ENCODE data around the gene DLG2. TPM values are rescaled to one million over a fixed set of nuclear protein-coding genes. Genes with fewer than 3 reads are reported as not detected.

DLG2 gene
- total and polyA plus RNA-seq, 7 donors, result 0.60 to 25.8 (median 9.7) TPM; not detected in 1

DNA sequence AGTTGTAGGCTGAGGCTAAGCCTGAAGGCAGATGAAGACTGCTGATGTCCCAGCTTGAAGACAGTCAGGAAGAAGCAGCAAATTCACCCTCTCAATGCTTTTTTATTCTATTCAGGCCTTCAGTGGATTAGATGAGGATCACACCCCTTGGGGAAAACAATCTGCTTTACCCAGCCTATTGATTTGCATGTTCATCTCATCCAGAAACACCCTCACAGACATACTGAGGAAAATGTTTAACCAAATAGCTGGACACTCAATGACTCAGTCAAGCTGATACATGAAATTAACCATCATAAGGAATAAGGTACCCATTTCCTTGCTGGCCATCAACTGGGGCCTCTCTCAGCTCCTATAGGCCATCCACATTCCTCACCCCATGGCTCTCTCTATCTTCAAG is 1791.1 kb downstream of the DLG2 start:
- no peaks in the 10 kb centered on the region for H3K9me3 ChIP-seq
- no peaks in the 10 kb centered on the region for H3K36me3 ChIP-seq
- intact Hi-C loops (cut with DNase I), result loop anchor here (5.0 to 10.0 kb wide), 2 partner anchors 429 to 546 kb away; no protein-coding TSS in a partner anchor
- H3K4me1 ChIP-seq, result peaks cover 0 to 17% (median 13%) of the 10 kb centered on the region in 4 donors
- no peak for DNase-seq
- no peak overlapping the region for H3K4me3 ChIP-seq
- H3K27ac ChIP-seq, result peak overlapping the region in 1 of 4 donors; percentile 43
- H3K27me3 ChIP-seq, result no peaks in the 10 kb centered on the region
- TF ChIP-seq POLR2A (IDR thresholded peaks at IDR 0.05) (no peak), EP300 (IDR thresholded peaks at IDR 0.05) (no peak), POLR2AphosphoS5 (IDR thresholded peaks at IDR 0.05) (no peak)
- TF ChIP-seq, protein P1, sequence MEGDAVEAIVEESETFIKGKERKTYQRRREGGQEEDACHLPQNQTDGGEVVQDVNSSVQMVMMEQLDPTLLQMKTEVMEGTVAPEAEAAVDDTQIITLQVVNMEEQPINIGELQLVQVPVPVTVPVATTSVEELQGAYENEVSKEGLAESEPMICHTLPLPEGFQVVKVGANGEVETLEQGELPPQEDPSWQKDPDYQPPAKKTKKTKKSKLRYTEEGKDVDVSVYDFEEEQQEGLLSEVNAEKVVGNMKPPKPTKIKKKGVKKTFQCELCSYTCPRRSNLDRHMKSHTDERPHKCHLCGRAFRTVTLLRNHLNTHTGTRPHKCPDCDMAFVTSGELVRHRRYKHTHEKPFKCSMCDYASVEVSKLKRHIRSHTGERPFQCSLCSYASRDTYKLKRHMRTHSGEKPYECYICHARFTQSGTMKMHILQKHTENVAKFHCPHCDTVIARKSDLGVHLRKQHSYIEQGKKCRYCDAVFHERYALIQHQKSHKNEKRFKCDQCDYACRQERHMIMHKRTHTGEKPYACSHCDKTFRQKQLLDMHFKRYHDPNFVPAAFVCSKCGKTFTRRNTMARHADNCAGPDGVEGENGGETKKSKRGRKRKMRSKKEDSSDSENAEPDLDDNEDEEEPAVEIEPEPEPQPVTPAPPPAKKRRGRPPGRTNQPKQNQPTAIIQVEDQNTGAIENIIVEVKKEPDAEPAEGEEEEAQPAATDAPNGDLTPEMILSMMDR (IDR thresholded peaks at IDR 0.05), result no peak

DNA sequence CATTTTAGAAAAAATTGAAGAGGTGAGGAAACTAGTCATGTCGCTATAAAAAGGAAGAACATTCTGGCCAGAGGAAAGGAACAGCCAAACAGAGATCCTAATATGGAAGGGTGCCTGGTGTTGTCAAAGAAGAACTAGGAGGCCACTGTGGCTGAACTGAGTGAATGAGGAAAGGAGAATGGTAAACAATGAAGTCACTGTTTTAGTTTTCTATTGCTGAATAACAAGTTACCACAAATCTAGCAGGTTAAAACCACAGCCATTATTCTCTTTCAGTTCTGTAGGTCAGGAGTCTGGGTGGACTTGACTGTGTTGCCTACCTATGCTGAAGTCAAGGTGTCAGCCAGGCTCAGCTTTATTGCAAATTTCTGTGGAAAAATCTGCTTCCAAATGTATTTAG is 1791.7 kb downstream of the DLG2 start:
- Histone ChIP-seq H3K36me3 (no peaks in the 10 kb centered on the region), H3K9me3 (no peaks in the 10 kb centered on the region), H3K27ac (peak overlapping the region in 1 of 4 donors; percentile 43), H3K27me3 (no peaks in the 10 kb centered on the region), H3K4me1 (peaks cover 0 to 17% (median 13%) of the 10 kb centered on the region in 4 donors), H3K4me3 (no peak overlapping the region)
- no peak for DNase-seq
- WGBS, 2 donors, result 63 to 64% methylated on average over 1 of the region's 1 CpG
- TF ChIP-seq, protein P1 (IDR thresholded peaks at IDR 0.05), result no peak
- TF ChIP-seq EP300 (IDR thresholded peaks at IDR 0.05) (no peak), POLR2A (IDR thresholded peaks at IDR 0.05) (no peak), POLR2AphosphoS5 (IDR thresholded peaks at IDR 0.05) (no peak)
- intact Hi-C loops (cut with DNase I), result loop anchor here (5.0 to 10.0 kb wide), 2 partner anchors 429 to 547 kb away; no protein-coding TSS in a partner anchor

DNA sequence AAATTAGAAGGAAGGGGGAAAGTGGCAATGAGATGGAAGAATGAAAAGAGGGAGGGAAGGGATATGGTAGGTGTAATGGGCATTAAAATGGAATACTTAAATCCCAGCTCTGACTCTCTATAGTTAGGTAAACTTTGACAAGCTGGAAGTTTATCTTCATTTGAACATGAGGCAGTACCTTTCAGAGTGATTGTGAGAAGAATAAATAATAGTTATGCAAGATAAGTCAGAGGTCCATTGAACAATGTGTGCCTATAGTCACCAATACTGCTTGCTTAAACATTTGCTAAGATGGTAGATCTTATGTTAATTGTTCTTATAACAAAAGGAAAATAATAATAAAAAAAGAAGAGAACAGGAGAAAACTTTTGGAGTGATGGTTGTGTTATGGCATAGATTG is 1795.2 kb downstream of the DLG2 start:
- no peak overlapping the region for H3K4me3 ChIP-seq
- no peak for TF ChIP-seq POLR2AphosphoS5 (IDR thresholded peaks at IDR 0.05)
- TF ChIP-seq, protein P1 (IDR thresholded peaks at IDR 0.05), result no peak
- no peak for TF ChIP-seq POLR2A (IDR thresholded peaks at IDR 0.05)
- no peak for TF ChIP-seq EP300 (IDR thresholded peaks at IDR 0.05)
- intact Hi-C loops (cut with DNase I), result loop anchor here (10.0 kb wide), 1 partner anchor 433 kb away; no protein-coding TSS in a partner anchor
- H3K36me3 ChIP-seq, result no peaks in the 10 kb centered on the region
- H3K9me3 ChIP-seq, result no peaks in the 10 kb centered on the region
- no peak for DNase-seq
- no peak overlapping the region for H3K27ac ChIP-seq
- H3K27me3 ChIP-seq, result no peaks in the 10 kb centered on the region
- peaks cover 0 to 15% (median 11%) of the 10 kb centered on the region in 4 donors for H3K4me1 ChIP-seq

DNA sequence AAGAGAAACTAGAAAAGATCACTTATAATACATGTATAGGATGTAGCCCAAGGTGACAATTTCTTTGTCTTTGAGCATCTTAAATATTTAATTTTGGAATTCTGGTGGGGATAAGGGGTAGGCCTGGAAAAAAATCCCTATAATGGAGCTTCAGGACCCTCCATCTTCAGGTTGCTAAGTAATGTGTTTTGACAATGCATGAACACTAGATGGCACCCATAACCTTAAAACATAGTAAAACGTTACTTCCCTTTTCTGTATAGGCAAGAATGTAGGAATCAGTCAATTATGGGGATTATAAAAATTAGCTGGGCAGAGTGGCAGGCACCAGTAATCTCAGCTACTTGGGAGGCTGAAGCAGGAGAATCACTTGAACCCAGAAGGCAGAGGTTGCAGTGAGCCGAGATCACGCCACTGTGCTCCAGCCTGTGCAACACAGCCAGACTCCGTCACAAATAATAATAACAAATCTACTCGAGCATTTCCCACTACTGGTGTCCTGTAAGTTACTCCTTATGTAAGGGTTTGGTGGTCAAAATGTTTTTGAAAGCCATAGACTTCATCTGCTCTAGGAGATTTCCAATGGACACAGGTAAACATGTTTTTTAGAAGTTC is 1799.1 kb downstream of the DLG2 start:
- Histone ChIP-seq H3K36me3 (no peaks in the 10 kb centered on the region), H3K27me3 (no peaks in the 10 kb centered on the region), H3K9me3 (no peaks in the 10 kb centered on the region), H3K27ac (no peak overlapping the region), H3K4me3 (peak overlapping the region; percentile 10 to 38 (median 31)), H3K4me1 (no peaks in the 10 kb centered on the region)
- intact Hi-C loops (cut with DNase I), result loop anchor here (5.0 kb wide), 2 partner anchors 694 to 734 kb away; no protein-coding TSS in a partner anchor
- TF ChIP-seq POLR2A (IDR thresholded peaks at IDR 0.05), result no peak
- TF ChIP-seq, protein P1 (IDR thresholded peaks at IDR 0.05), result peak in 3 of 4 experiments; percentile 35 to 50 (median 36)
- 53 to 55% methylated on average over 5 of the region's 5 CpGs for WGBS, 2 donors
- DNase-seq, result no peak

Measured in sigmoid colon (tissue), 7 donors.